DND-41 (cell line): ENCODE measurements around the gene ARFRP1.

Experiments used
- CTCF ChIP-seq: IDR thresholded peaks from 2 replicates; pipeline ENCODE4 v1.5.1; 2012; ENCODE audit warnings: borderline replicate concordance, low read length, moderate library complexity, mild to moderate bottlenecking; ENCODE audit not compliant: poor library complexity, severe bottlenecking; ENCODE audit errors: extremely low read depth
- EZH2 ChIP-seq: IDR thresholded peaks from 3 replicates; pipeline ENCODE4 v1.6.1; 2012; ENCODE audit warnings: borderline replicate concordance, low read depth, mild to moderate bottlenecking, moderate library complexity, low read length, inconsistent platforms; ENCODE audit not compliant: severe bottlenecking

GRCh38 chr20:63706027-63706695 lies 1.6 kb downstream of the ARFRP1 start:
- TF ChIP-seq CTCF (no peak), EZH2 (no peak)
